GM12878 (cell line): ENCODE results near the gene SARDH.

ENCODE experiments used
- CHD4 ChIP-seq: fragments of 200-600 bp; sonication (generic); IDR thresholded peaks from 2 replicates; pipeline ENCODE4 v1.6.1; 2016; ENCODE audit warnings: mild to moderate bottlenecking
- DPF2 ChIP-seq: fragments of 450-650 bp; IDR thresholded peaks from 2 replicates; pipeline ENCODE4 v1.6.1; 2017; ENCODE audit warnings: mild to moderate bottlenecking
- NRF1 ChIP-seq: conservative IDR thresholded peaks from 2 replicates; pipeline ENCODE4 v1.6.1; 2011; ENCODE audit warnings: mild to moderate bottlenecking, low read depth, low read length, improper control_type of control experiment
- POLR2A ChIP-seq: IDR thresholded peaks from 2 replicates; pipeline ENCODE4 v1.6.1; 2011; ENCODE audit warnings: low read depth, mild to moderate bottlenecking, low read length
- RELA ChIP-seq: fragments of 450-650 bp; IDR thresholded peaks from 2 replicates; pipeline ENCODE4 v1.8.0; 2014; ENCODE audit warnings: borderline replicate concordance; ENCODE audit not compliant: partially characterized antibody
- TF ChIP-seq, protein P1 (sequence below), 3 experiments: IDR thresholded peaks in 2 of 3; conservative IDR thresholded peaks in 1 of 3; 2 replicates each; pipeline ENCODE4 v1.5.1; 2011; ENCODE audit warnings: low read depth in 3 of 3, low read length in 3 of 3, mild to moderate bottlenecking in 3 of 3, control low read depth in 2 of 3, moderate library complexity in 2 of 3, inconsistent platforms in 1 of 3, mixed read lengths in 1 of 3; ENCODE audit not compliant: control insufficient read depth in 2 of 3, insufficient read depth in 1 of 3; ENCODE audit errors: extremely low read depth in 1 of 3
- TF ChIP-seq, protein P2 (sequence below): IDR thresholded peaks from 2 replicates; pipeline ENCODE4 v1.6.1; 2011; ENCODE audit warnings: low read depth, low read length, improper control_type of control experiment, borderline replicate concordance
- TF ChIP-seq, protein P3 (sequence below): IDR thresholded peaks from 2 replicates; pipeline ENCODE4 v1.6.1; 2012; ENCODE audit warnings: low read depth, low read length, improper control_type of control experiment
- TF ChIP-seq, protein P4 (sequence below): fragments of 450-650 bp; IDR thresholded peaks from 2 replicates; pipeline ENCODE4 v1.6.1; 2016; ENCODE audit warnings: mild to moderate bottlenecking

DNA sequence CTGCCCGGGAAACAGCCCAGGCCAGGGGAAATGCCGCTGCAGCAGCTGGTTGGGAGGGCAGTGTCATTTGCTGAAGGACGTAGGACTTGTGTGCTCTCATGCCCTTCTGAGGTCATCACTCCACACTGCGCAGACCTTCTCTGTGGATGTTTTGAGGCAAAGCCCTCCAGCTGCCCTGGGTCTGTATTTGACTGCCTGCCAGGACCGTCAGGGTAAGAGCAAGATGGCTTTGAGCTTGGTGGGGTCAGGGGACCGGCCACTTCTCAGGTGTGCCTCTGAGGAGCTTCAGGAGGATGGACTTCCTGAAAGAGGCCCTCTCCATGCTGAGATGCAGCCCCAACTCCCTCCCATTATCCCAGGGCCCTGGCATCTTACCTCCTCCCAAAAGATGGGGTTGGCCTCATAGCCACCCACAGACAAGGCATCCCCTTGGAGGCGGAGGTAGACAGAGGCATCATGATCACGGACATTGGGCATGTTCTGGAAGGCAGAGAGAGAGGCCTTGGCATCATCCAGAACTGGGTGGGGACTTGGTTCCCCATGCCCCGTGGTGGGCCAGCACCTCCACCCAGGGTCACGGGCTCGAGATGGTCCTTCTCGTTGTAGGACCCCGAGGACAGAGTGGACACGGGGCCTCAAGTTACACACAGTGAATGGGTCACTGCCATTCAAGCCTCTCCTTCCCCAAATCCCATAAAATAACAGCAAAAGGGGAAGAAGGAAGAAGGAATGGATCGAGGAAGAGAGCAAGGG, 19.4 kb downstream of the SARDH start:
- TF ChIP-seq, protein P1, sequence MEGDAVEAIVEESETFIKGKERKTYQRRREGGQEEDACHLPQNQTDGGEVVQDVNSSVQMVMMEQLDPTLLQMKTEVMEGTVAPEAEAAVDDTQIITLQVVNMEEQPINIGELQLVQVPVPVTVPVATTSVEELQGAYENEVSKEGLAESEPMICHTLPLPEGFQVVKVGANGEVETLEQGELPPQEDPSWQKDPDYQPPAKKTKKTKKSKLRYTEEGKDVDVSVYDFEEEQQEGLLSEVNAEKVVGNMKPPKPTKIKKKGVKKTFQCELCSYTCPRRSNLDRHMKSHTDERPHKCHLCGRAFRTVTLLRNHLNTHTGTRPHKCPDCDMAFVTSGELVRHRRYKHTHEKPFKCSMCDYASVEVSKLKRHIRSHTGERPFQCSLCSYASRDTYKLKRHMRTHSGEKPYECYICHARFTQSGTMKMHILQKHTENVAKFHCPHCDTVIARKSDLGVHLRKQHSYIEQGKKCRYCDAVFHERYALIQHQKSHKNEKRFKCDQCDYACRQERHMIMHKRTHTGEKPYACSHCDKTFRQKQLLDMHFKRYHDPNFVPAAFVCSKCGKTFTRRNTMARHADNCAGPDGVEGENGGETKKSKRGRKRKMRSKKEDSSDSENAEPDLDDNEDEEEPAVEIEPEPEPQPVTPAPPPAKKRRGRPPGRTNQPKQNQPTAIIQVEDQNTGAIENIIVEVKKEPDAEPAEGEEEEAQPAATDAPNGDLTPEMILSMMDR (IDR thresholded peaks at IDR 0.05 in 2 of 3, conservative IDR thresholded peaks at IDR 0.05 in 1 of 3; ENCODE audit: control insufficient read depth in 2 of 3, extremely low read depth in 1 of 3, insufficient read depth in 1 of 3, low read depth in 3 of 3, low read length in 3 of 3) = no peak
- TF ChIP-seq POLR2A (no peak), CHD4 (no peak), NRF1 (no peak), RELA (no peak), DPF2 (no peak)
- TF ChIP-seq, protein P2, sequence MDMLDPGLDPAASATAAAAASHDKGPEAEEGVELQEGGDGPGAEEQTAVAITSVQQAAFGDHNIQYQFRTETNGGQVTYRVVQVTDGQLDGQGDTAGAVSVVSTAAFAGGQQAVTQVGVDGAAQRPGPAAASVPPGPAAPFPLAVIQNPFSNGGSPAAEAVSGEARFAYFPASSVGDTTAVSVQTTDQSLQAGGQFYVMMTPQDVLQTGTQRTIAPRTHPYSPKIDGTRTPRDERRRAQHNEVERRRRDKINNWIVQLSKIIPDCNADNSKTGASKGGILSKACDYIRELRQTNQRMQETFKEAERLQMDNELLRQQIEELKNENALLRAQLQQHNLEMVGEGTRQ = no peak
- TF ChIP-seq, protein P3, sequence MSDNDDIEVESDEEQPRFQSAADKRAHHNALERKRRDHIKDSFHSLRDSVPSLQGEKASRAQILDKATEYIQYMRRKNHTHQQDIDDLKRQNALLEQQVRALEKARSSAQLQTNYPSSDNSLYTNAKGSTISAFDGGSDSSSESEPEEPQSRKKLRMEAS = no peak
- TF ChIP-seq, protein P4, sequence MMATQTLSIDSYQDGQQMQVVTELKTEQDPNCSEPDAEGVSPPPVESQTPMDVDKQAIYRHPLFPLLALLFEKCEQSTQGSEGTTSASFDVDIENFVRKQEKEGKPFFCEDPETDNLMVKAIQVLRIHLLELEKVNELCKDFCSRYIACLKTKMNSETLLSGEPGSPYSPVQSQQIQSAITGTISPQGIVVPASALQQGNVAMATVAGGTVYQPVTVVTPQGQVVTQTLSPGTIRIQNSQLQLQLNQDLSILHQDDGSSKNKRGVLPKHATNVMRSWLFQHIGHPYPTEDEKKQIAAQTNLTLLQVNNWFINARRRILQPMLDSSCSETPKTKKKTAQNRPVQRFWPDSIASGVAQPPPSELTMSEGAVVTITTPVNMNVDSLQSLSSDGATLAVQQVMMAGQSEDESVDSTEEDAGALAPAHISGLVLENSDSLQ = no peak
